GM12873 (cell line): Measurements from ENCODE around the gene PDZD4.

ENCODE experiments used
- TF ChIP-seq, protein P1 (sequence below): IDR thresholded peaks from 2 replicates; pipeline ENCODE4 v1.5.1; 2012; ENCODE audit warnings: low read depth, mild to moderate bottlenecking, moderate library complexity, low read length, control low read depth; ENCODE audit not compliant: insufficient read depth; ENCODE audit errors: missing control alignments

Gene PDZD4

DNA sequence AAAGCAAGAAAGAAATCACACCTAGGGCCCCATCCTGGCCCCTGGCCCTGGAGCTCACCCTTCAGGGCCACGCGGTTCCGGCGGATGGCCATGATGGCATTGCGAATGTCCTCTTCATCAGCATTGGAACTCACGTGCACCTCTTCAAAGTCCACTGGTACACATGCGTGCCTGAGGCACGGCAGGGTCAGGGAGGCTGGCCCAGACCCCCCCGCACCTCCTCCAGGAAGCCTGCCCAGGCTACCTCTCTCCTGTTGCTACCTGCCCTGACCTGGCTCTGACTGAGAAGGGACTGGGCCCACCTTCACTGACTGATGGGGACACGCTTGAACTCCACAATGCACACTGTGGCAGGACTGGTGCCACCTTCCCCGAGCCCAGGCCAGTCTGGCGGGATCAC, 40.7 kb downstream of the PDZD4 start:
- TF ChIP-seq, protein P1, sequence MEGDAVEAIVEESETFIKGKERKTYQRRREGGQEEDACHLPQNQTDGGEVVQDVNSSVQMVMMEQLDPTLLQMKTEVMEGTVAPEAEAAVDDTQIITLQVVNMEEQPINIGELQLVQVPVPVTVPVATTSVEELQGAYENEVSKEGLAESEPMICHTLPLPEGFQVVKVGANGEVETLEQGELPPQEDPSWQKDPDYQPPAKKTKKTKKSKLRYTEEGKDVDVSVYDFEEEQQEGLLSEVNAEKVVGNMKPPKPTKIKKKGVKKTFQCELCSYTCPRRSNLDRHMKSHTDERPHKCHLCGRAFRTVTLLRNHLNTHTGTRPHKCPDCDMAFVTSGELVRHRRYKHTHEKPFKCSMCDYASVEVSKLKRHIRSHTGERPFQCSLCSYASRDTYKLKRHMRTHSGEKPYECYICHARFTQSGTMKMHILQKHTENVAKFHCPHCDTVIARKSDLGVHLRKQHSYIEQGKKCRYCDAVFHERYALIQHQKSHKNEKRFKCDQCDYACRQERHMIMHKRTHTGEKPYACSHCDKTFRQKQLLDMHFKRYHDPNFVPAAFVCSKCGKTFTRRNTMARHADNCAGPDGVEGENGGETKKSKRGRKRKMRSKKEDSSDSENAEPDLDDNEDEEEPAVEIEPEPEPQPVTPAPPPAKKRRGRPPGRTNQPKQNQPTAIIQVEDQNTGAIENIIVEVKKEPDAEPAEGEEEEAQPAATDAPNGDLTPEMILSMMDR: no peak

DNA sequence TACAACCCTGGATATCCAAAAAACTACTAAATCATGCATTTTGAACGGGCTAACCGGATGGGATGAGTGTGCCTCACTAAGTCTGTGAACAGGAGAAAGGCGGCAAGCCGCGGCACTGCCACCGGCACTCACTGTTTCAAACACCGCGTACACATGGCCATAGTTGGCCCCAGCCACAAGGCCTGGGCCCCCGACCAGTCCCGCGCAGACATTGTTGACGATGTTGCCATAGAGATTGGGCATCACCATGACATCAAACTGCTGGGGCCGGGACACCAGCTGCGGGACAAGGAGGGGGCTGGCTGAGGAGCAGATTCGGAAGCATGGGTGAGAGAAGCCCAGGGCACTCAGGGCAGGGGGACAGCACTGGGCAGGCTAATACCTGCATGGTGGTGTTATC, 43.7 kb downstream of the PDZD4 start:
- TF ChIP-seq, protein P1: no peak

DNA sequence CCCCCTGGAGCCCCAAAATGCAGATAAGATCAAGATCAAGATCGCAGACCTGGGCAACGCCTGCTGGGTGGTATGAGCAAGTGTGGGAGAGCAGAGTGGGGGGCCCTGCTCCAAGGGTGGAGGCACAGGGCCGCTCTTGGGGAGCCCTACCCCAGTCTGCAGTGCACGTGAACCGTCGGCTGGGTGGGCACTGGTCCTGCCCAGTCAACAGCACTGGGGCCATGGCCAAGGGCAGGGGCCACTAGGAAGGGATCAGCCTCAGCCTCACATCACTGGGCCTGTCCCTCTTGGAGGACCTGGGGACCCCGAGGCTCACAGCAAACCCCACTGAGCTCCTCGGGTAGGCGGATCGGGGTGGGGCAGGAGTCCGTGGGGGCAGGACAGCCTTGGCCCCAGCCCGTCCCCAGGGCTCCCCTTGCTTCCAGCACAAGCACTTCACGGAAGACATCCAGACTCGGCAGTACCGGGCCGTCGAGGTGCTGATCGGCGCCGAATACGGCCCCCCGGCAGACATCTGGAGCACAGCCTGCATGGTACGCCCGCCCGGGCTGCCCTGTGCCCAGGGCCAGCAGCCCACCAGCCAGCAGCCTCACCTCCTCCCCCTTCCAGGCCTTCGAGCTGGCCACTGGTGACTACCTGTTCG, 45.9 kb downstream of the PDZD4 start:
- TF ChIP-seq, protein P1: no peak

- TF ChIP-seq, protein P1: no peak
These were observed 46.8 kb downstream of the PDZD4 start for GRCh38 chrX:153783378-153784013.

DNA sequence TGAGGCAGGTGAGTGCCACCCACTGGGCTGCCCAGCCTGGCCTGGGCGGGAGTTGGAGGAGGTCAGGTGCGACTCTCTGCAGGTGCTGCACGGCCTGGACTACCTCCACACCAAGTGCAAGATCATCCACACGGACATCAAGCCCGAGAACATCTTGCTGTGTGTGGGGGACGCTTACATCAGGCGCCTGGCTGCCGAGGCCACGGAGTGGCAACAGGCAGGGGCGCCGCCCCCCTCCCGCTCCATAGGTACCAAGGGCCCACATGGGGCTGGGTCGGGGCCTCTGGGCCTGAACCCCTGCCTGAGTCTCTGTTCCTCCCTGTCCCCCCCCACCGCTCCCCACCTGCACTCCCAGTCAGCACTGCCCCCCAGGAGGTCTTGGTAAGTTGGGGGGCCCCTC, 47.5 kb downstream of the PDZD4 start:
- TF ChIP-seq, protein P1: no peak

- TF ChIP-seq, protein P1: peak; percentile 14
These were observed 48.0 kb downstream of the PDZD4 start for GRCh38 chrX:153782313-153782712.

DNA sequence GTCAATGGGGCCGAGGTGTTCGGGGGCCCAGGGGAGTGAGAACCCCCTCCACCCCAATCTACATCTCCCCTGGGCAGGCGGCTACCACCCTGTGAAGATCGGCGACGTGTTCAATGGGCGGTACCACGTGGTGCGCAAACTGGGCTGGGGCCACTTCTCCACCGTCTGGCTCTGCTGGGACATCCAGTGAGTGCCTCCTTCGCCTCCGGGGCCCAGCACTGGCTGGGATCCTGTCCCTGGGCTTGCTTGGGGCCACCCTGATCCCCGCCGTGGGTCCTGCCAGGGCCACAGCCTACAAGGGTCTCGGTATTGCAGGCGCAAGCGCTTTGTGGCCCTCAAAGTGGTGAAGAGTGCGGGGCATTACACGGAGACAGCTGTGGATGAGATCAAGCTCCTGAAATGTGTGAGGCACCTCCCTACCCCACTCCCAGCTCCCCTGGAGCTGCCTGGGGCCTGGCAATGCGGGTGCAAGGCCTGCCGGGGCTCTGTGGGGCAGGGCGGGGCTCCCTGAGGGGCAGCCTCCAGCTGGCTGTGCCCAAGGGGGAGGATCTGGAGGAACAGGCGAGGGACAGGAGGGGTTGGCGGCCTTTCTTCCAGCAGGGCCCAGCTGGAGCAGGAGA, 48.8 kb downstream of the PDZD4 start:
- TF ChIP-seq, protein P1: no peak
